IMR-90 (cell line): Measurements from ENCODE around the gene TOP2B. TPM values are rescaled to one million over a fixed set of nuclear protein-coding genes. Genes with fewer than 3 reads are reported as not detected.

ENCODE experiments used
- ATAC-seq: fragments of 200-7000 bp; cut with Tn5 transposase; 2 replicates; pipeline ENCODE4 v1.9.1; 2020; ENCODE audit warnings: low read depth, mild to moderate bottlenecking, moderate library complexity
- BruUV-seq: library from RNA; stranded (reverse); fragments of 400-500 nt; replicated peaks from 2 replicates; lab custom pipeline; 2021; lab: Mats Ljungman, UMichigan
- CTCF ChIA-PET: fragments of 300-600 bp; formaldehyde crosslinking; extraction: SDS; loops from one replicate; lab custom pipeline; 2021; ENCODE audit warnings: antibody characterized with exemption; lab: Yijun Ruan, JAX
- POLR2A ChIA-PET: fragments of 300-600 bp; sonication (Branson Sonifier 250); formaldehyde crosslinking; loops from one replicate; lab custom pipeline; 2022; ENCODE audit warnings: antibody characterized with exemption; ENCODE audit not compliant: unreplicated experiment; lab: Charles Lee
- DNase-seq: peaks from one replicate; pipeline ENCODE4 v3.0.0; 2013
- H2AFZ ChIP-seq: replicated peaks from 2 replicates; pipeline ENCODE3; 2013; ENCODE audit warnings: low read length, mild to moderate bottlenecking; ENCODE audit not compliant: poor library complexity
- H2AK5ac ChIP-seq: 2 replicates; pipeline ENCODE4 v1.6.1; 2013; ENCODE audit warnings: low read depth, low read length, inconsistent platforms
- H2AK9ac ChIP-seq: replicated peaks from 2 replicates; pipeline ENCODE3; 2013; ENCODE audit warnings: mild to moderate bottlenecking, low read depth, low read length, moderate library complexity; ENCODE audit not compliant: poor library complexity
- H2BK120ac ChIP-seq: 2 replicates; pipeline ENCODE4 v1.6.1; 2013; ENCODE audit warnings: low read depth, low read length, inconsistent platforms
- H2BK15ac ChIP-seq: 3 replicates; pipeline ENCODE4 v1.6.1; 2013; ENCODE audit warnings: low read depth, low read length, inconsistent platforms
- H2BK20ac ChIP-seq: 2 replicates; pipeline ENCODE4 v1.6.1; 2013; ENCODE audit warnings: low read depth, mild to moderate bottlenecking, inconsistent platforms, low read length, moderate library complexity
- H2BK5ac ChIP-seq: 2 replicates; pipeline ENCODE4 v1.6.1; 2013; ENCODE audit warnings: mild to moderate bottlenecking, low read depth, low read length, inconsistent platforms; ENCODE audit not compliant: poor library complexity, severe bottlenecking
- H3K14ac ChIP-seq: replicated peaks from 2 replicates; pipeline ENCODE4 v1.6.1; 2013; ENCODE audit warnings: low read depth, low read length, inconsistent platforms
- H3K18ac ChIP-seq: 2 replicates; pipeline ENCODE4 v1.6.1; 2013; ENCODE audit warnings: low read depth, low read length, control low read depth
- H3K23ac ChIP-seq: 2 replicates; pipeline ENCODE4 v1.6.1; 2013; ENCODE audit warnings: low read depth, low read length, inconsistent platforms
- H3K27ac ChIP-seq: 2 replicates; pipeline ENCODE4 v1.5.1; 2013; ENCODE audit warnings: mild to moderate bottlenecking, control low read depth, low read length; ENCODE audit not compliant: insufficient read depth
- H3K27me3 ChIP-seq: 2 replicates; pipeline ENCODE4 v1.6.1; 2013; ENCODE audit warnings: low read length; ENCODE audit not compliant: control insufficient read depth, insufficient read depth
- H3K36me3 ChIP-seq: 2 replicates; pipeline ENCODE4 v1.6.1; 2013; ENCODE audit warnings: low read length, mixed read lengths; ENCODE audit not compliant: control insufficient read depth, insufficient read depth
- H3K4ac ChIP-seq: 2 replicates; pipeline ENCODE4 v1.6.1; 2013; ENCODE audit warnings: low read depth, low read length, inconsistent platforms
- H3K4me1 ChIP-seq: 2 replicates; pipeline ENCODE4 v1.6.1; 2013; ENCODE audit warnings: low read length, mixed read lengths; ENCODE audit not compliant: control insufficient read depth, insufficient read depth
- H3K4me2 ChIP-seq: 2 replicates; pipeline ENCODE4 v1.6.1; 2013; ENCODE audit warnings: low read depth, mild to moderate bottlenecking, control low read depth, low read length, moderate library complexity
- H3K4me3 ChIP-seq: 2 replicates; pipeline ENCODE4 v1.5.1; 2013; ENCODE audit warnings: low read depth, mild to moderate bottlenecking, control low read depth, low read length, moderate library complexity; ENCODE audit not compliant: insufficient read depth
- H3K56ac ChIP-seq: 2 replicates; pipeline ENCODE4 v1.6.1; 2013; ENCODE audit warnings: low read length, inconsistent platforms; ENCODE audit not compliant: insufficient read depth; ENCODE audit errors: extremely low read depth
- H3K79me1 ChIP-seq, 2 experiments: 2 replicates each; pipeline ENCODE4 v1.6.1; 2013; ENCODE audit warnings: low read length in 2 of 2, inconsistent platforms in 1 of 2, low read depth in 1 of 2
- H3K9ac ChIP-seq: 2 replicates; pipeline ENCODE4 v1.6.1; 2013; ENCODE audit warnings: low read depth, low read length, control low read depth
- H3K9me1 ChIP-seq: 2 replicates; pipeline ENCODE4 v1.6.1; 2013; ENCODE audit warnings: low read length, inconsistent platforms; ENCODE audit not compliant: insufficient read depth
- H3K9me3 ChIP-seq: 2 replicates; pipeline ENCODE4 v1.6.1; 2013; ENCODE audit warnings: low read length; ENCODE audit not compliant: control insufficient read depth, insufficient read depth
- H4K20me1 ChIP-seq: 2 replicates; pipeline ENCODE4 v1.6.1; 2013; ENCODE audit warnings: low read length, inconsistent platforms; ENCODE audit not compliant: insufficient read depth
- H4K5ac ChIP-seq: 2 replicates; pipeline ENCODE4 v1.6.1; 2013; ENCODE audit warnings: mild to moderate bottlenecking, low read depth, low read length, control low read depth
- H4K8ac ChIP-seq, 2 experiments: 2 replicates each; pipeline ENCODE4 v1.6.1; 2013; ENCODE audit warnings: low read depth in 2 of 2, low read length in 2 of 2, control low read depth in 1 of 2, inconsistent platforms in 1 of 2
- H4K91ac ChIP-seq: 2 replicates; pipeline ENCODE4 v1.6.1; 2013; ENCODE audit warnings: low read depth, low read length, inconsistent platforms; ENCODE audit not compliant: insufficient read depth
- BHLHE40 ChIP-seq: fragments of 150-350 bp; IDR thresholded peaks from 2 replicates; pipeline ENCODE4 v1.6.1; 2016; ENCODE audit warnings: mild to moderate bottlenecking, low read depth, low read length
- CEBPB ChIP-seq: IDR thresholded peaks from 2 replicates; pipeline ENCODE4 v1.6.1; 2012; ENCODE audit warnings: low read depth, low read length, improper control_type of control experiment
- CHD1 ChIP-seq: IDR thresholded peaks from 2 replicates; pipeline ENCODE4 v1.6.1; 2012; ENCODE audit warnings: low read depth, low read length, improper control_type of control experiment
- CTCF ChIP-seq: conservative IDR thresholded peaks from 2 replicates; pipeline ENCODE4 v1.5.1; 2012; ENCODE audit warnings: mild to moderate bottlenecking, low read depth, low read length, improper control_type of control experiment
- FOS ChIP-seq: fragments of 150-350 bp; IDR thresholded peaks from 2 replicates; pipeline ENCODE4 v1.6.1; 2016; ENCODE audit warnings: low read depth, low read length
- MAFK ChIP-seq: IDR thresholded peaks from 2 replicates; pipeline ENCODE4 v1.6.1; 2012; ENCODE audit warnings: low read depth, low read length, improper control_type of control experiment
- MAZ ChIP-seq: IDR thresholded peaks from 2 replicates; pipeline ENCODE4 v1.6.1; 2012; ENCODE audit warnings: low read depth, mild to moderate bottlenecking, low read length, improper control_type of control experiment, moderate library complexity, borderline replicate concordance
- MXI1 ChIP-seq: IDR thresholded peaks from 2 replicates; pipeline ENCODE4 v1.6.1; 2012; ENCODE audit warnings: low read depth, mild to moderate bottlenecking, low read length, moderate library complexity, borderline replicate concordance
- NFE2L2 ChIP-seq: fragments of 150-350 bp; IDR thresholded peaks from 2 replicates; pipeline ENCODE4 v1.6.1; 2016; ENCODE audit warnings: low read depth, mild to moderate bottlenecking, low read length
- POLR2A ChIP-seq: IDR thresholded peaks from 2 replicates; pipeline ENCODE4 v1.6.1; 2012; ENCODE audit warnings: mild to moderate bottlenecking, low read depth, low read length
- RAD21 ChIP-seq: IDR thresholded peaks from 2 replicates; pipeline ENCODE4 v1.6.1; 2012; ENCODE audit warnings: low read length, improper control_type of control experiment
- RCOR1 ChIP-seq: IDR thresholded peaks from 2 replicates; pipeline ENCODE4 v1.6.1; 2012; ENCODE audit warnings: mild to moderate bottlenecking, low read length, improper control_type of control experiment; ENCODE audit not compliant: insufficient replicate concordance
- RFX5 ChIP-seq: IDR thresholded peaks from 2 replicates; pipeline ENCODE4 v1.8.0; 2012; ENCODE audit warnings: low read depth, mild to moderate bottlenecking, low read length, moderate library complexity
- SMC3 ChIP-seq: fragments of 150-350 bp; IDR thresholded peaks from 2 replicates; pipeline ENCODE4 v1.6.1; 2016; ENCODE audit warnings: low read depth, mild to moderate bottlenecking, antibody characterized with exemption, low read length, moderate library complexity
- USF2 ChIP-seq: fragments of 150-350 bp; IDR thresholded peaks from 2 replicates; pipeline ENCODE4 v1.6.1; 2017; ENCODE audit warnings: mild to moderate bottlenecking, antibody characterized with exemption, low read length, low read depth
- WGBS, 2 experiments: methylation state at CpG; one replicate each; pipeline versions ENCODE4 v1.1.5 to v1.1.7; 2013; ENCODE audit warnings: missing lambda C conversion rate in 2 of 2; ENCODE audit not compliant: insufficient read length in 1 of 2; ENCODE audit errors: extremely low coverage in 2 of 2; 5-methylcytosine and 5-hydroxymethylcytosine counted together
- dilution Hi-C: fragments of 300-500 bp; cut with HindIII; formaldehyde crosslinking; loops from one replicate; pipeline ENCODE4 v1.14.3; 2018; ENCODE audit warnings: low sequenced_read_pairs; ENCODE audit not compliant: unreplicated experiment
- in situ Hi-C: fragments of 300-500 bp; cut with MboI; formaldehyde crosslinking; loops from 3 replicates; pipeline ENCODE4 v1.14.3; 2019; ENCODE audit warnings: low sequenced_read_pairs, inconsistent platforms, mixed read lengths
- intact Hi-C: fragments of 100-400 bp; cut with micrococcal nuclease; formaldehyde crosslinking; loops from 2 replicates; pipeline ENCODE4 v1.10.0; 2022
- polyA plus RNA-seq, 3 experiments: library from polyadenylated mRNA; depleted of rRNA; stranded (reverse); fragments of >200 nt; gene quantifications; 2 replicates each; pipeline ENCODE4 v1.2.3, GENCODE V29; 2012; ENCODE audit warnings: low replicate concordance in 1 of 3
- total RNA-seq: library from RNA; depleted of rRNA; stranded (reverse); fragments of >200 nt; gene quantifications from 2 replicates; pipeline ENCODE4 v1.2.3, GENCODE V29; 2012
- TF ChIP-seq, protein P1 (sequence below): fragments of 150-350 bp; IDR thresholded peaks from 2 replicates; pipeline ENCODE4 v1.6.1; 2016; ENCODE audit warnings: low read depth, mild to moderate bottlenecking, low read length, moderate library complexity, borderline replicate concordance

The TOP2B gene
- total and polyA plus RNA-seq, 2 of the 4 experiments (the other 2 are of a cell fraction): 45.5 to 53.4 TPM

GRCh38 chr3:25565807-25566206 lies 98.9 kb downstream of the TOP2B start:
- H3K4me3 ChIP-seq: no peak overlapping the region
- no peaks in the 10 kb centered on the region for H3K9me1 ChIP-seq
- H2BK120ac ChIP-seq: no peak overlapping the region
- H4K5ac ChIP-seq: no peak overlapping the region
- 0 out of 2 replicates have a peak, but pooled peaks cover 2% of the 10 kb centered on the region for H3K27me3 ChIP-seq
- H3K36me3 ChIP-seq: no peaks in the 10 kb centered on the region
- no peak overlapping the region for H2BK15ac ChIP-seq
- intact Hi-C loops: no loop called here
- H4K8ac ChIP-seq: no peak overlapping the region
- H3K79me1 ChIP-seq: no peaks in the 10 kb centered on the region
- no peak overlapping the region for H3K14ac ChIP-seq
- no peak overlapping the region for H3K9ac ChIP-seq
- H3K4me1 ChIP-seq: no peaks in the 10 kb centered on the region
- no peak overlapping the region for H4K91ac ChIP-seq
- H4K20me1 ChIP-seq: no peaks in the 10 kb centered on the region
- H2AFZ ChIP-seq: no peak overlapping the region
- BruUV-seq: no TSS peak
- dilution Hi-C loops: no loop called here
- no peak overlapping the region for H2AK5ac ChIP-seq
- no peak overlapping the region for H3K27ac ChIP-seq
- no peak overlapping the region for H3K23ac ChIP-seq
- H3K56ac ChIP-seq: no peak overlapping the region
- ChIA-PET POLR2A (no interaction called here), CTCF (interaction anchor here (0.6 kb wide), 1 partner anchor 591 kb away, joined by 6 read pairs; no protein-coding TSS in a partner anchor)
- ATAC-seq: no peak
- H3K18ac ChIP-seq: no peak overlapping the region
- H2AK9ac ChIP-seq: no peak overlapping the region
- no peak overlapping the region for H2BK5ac ChIP-seq
- no peak overlapping the region for H3K4ac ChIP-seq
- in situ Hi-C loops: no loop called here
- no peak for DNase-seq
- H3K4me2 ChIP-seq: no peak overlapping the region
- WGBS, 2 experiments: 80% methylated on average over 1 of the region's 7 CpGs; no CpG with 5 or more reads in 1 of the 2 experiments
- H3K9me3 ChIP-seq: no peaks in the 10 kb centered on the region
- no peak overlapping the region for H2BK20ac ChIP-seq
- no peak for TF ChIP-seq RCOR1
- TF ChIP-seq NFE2L2: no peak
- TF ChIP-seq RFX5: no peak
- no peak for TF ChIP-seq CEBPB
- TF ChIP-seq SMC3: no peak
- no peak for TF ChIP-seq USF2
- no peak for TF ChIP-seq CTCF
- TF ChIP-seq POLR2A: no peak
- no peak for TF ChIP-seq MAFK
- TF ChIP-seq BHLHE40: no peak
- no peak for TF ChIP-seq FOS
- no peak for TF ChIP-seq MXI1
- no peak for TF ChIP-seq MAZ
- TF ChIP-seq RAD21: no peak
- TF ChIP-seq CHD1: no peak
- TF ChIP-seq, protein P1, sequence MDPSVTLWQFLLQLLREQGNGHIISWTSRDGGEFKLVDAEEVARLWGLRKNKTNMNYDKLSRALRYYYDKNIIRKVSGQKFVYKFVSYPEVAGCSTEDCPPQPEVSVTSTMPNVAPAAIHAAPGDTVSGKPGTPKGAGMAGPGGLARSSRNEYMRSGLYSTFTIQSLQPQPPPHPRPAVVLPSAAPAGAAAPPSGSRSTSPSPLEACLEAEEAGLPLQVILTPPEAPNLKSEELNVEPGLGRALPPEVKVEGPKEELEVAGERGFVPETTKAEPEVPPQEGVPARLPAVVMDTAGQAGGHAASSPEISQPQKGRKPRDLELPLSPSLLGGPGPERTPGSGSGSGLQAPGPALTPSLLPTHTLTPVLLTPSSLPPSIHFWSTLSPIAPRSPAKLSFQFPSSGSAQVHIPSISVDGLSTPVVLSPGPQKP: no peak
